ENCODE results near the gene ACCS.

The ACCS gene

GRCh38 chr11:44031549-44031948, 34.5 kb upstream of the ACCS start:
- POLR2A ChIA-PET = no interaction called here
- CTCF ChIA-PET = interaction anchor here (1.4 kb wide), 1 partner anchor 143 kb away, joined by 3 read pairs; no protein-coding TSS in a partner anchor
- TF ChIP-seq ZNF384 (IDR thresholded peaks at IDR 0.05) = no peak
- TF ChIP-seq ARNT (IDR thresholded peaks at IDR 0.05) = no peak
- TF ChIP-seq L3MBTL2 (conservative IDR thresholded peaks at IDR 0.05) = no peak
- no peak for TF ChIP-seq CTBP1 (IDR thresholded peaks at IDR 0.05; ENCODE audit: borderline replicate concordance)
- TF ChIP-seq PKNOX1 (IDR thresholded peaks at IDR 0.05) = no peak
- no peak for TF ChIP-seq TARDBP (IDR thresholded peaks at IDR 0.05)
- no peak for TF ChIP-seq FOXM1 (IDR thresholded peaks at IDR 0.05; ENCODE audit: borderline replicate concordance)
- no peak for TF ChIP-seq SP1 (IDR thresholded peaks at IDR 0.05)
- TF ChIP-seq FOXA1 (IDR thresholded peaks at IDR 0.05) = no peak
- TF ChIP-seq SUZ12 (IDR thresholded peaks at IDR 0.05) = no peak
- TF ChIP-seq BHLHE40 (IDR thresholded peaks at IDR 0.05; ENCODE audit: borderline replicate concordance) = no peak
- TF ChIP-seq NFRKB (IDR thresholded peaks at IDR 0.05) = no peak
- TF ChIP-seq LEF1 (IDR thresholded peaks at IDR 0.05; ENCODE audit: borderline replicate concordance) = no peak
- TF ChIP-seq ELF4 (IDR thresholded peaks at IDR 0.05) = no peak
- no peak for TF ChIP-seq HDGF (IDR thresholded peaks at IDR 0.05; ENCODE audit: borderline replicate concordance)
- no peak for DNase-seq (ENCODE audit: extremely low spot score)

GRCh38 chr11:44032299-44033085, 33.6 kb upstream of the ACCS start:
- TF ChIP-seq NFRKB (IDR thresholded peaks at IDR 0.05) (no peak), CTBP1 (IDR thresholded peaks at IDR 0.05; ENCODE audit: borderline replicate concordance) (no peak), ELF4 (IDR thresholded peaks at IDR 0.05) (no peak), FOXA1 (IDR thresholded peaks at IDR 0.05) (no peak), L3MBTL2 (conservative IDR thresholded peaks at IDR 0.05) (no peak), HDGF (IDR thresholded peaks at IDR 0.05; ENCODE audit: borderline replicate concordance) (no peak), SUZ12 (IDR thresholded peaks at IDR 0.05) (no peak), ZNF384 (IDR thresholded peaks at IDR 0.05) (no peak), PKNOX1 (IDR thresholded peaks at IDR 0.05) (no peak), ARNT (IDR thresholded peaks at IDR 0.05) (no peak)
- ChIA-PET CTCF (interaction anchor here (1.4 kb wide), 2 partner anchors 143 to 144 kb away, joined by 3 read pairs; no protein-coding TSS in a partner anchor), POLR2A (no interaction called here)
- DNase-seq (ENCODE audit: extremely low spot score) = no peak

DNA sequence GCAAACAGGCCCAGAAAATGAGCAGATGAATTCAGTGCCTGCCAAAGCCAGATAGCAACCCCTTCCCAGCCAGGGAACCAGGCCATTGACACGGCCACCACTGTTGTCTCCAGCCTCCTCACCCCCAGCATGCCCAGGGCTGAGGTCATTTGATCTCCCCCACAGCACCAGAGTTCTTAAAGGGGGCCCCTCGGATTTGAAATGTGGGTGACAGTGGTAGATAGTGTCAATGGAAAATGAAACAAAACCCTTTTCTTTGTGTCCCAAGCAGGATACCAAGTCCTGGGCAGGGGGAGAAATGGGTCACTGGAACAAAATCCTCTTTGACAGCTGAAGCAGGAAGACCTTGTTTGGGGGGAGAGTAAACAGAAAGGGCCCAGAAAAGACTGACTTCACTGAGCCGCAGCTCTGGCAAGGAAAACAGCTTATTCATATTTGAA, 32.6 kb upstream of the ACCS start:
- no peak for TF ChIP-seq NFRKB (IDR thresholded peaks at IDR 0.05)
- TF ChIP-seq L3MBTL2 (conservative IDR thresholded peaks at IDR 0.05) = no peak
- no peak for TF ChIP-seq ZNF384 (IDR thresholded peaks at IDR 0.05)
- no peak for TF ChIP-seq HDGF (IDR thresholded peaks at IDR 0.05; ENCODE audit: borderline replicate concordance)
- TF ChIP-seq FOXM1 (IDR thresholded peaks at IDR 0.05; ENCODE audit: borderline replicate concordance) = no peak
- TF ChIP-seq SUZ12 (IDR thresholded peaks at IDR 0.05) = no peak
- TF ChIP-seq BHLHE40 (IDR thresholded peaks at IDR 0.05; ENCODE audit: borderline replicate concordance) = no peak
- TF ChIP-seq FOXA1 (IDR thresholded peaks at IDR 0.05) = no peak
- no peak for TF ChIP-seq PKNOX1 (IDR thresholded peaks at IDR 0.05)
- TF ChIP-seq ARNT (IDR thresholded peaks at IDR 0.05) = no peak
- no peak for TF ChIP-seq SP1 (IDR thresholded peaks at IDR 0.05)
- TF ChIP-seq LEF1 (IDR thresholded peaks at IDR 0.05; ENCODE audit: borderline replicate concordance) = no peak
- TF ChIP-seq ELF4 (IDR thresholded peaks at IDR 0.05) = no peak
- TF ChIP-seq FOXK2 (IDR thresholded peaks at IDR 0.05) = no peak
- no peak for TF ChIP-seq TARDBP (IDR thresholded peaks at IDR 0.05)
- no peak for TF ChIP-seq CTBP1 (IDR thresholded peaks at IDR 0.05; ENCODE audit: borderline replicate concordance)
- ChIA-PET POLR2A (no interaction called here), CTCF (interaction anchor here (0.5 to 1.4 kb wide), 2 partner anchors 144 to 527 kb away, joined by 3 read pairs; no protein-coding TSS in a partner anchor)
- no peak for DNase-seq (ENCODE audit: extremely low spot score)

- DNase-seq (ENCODE audit: extremely low spot score) = no peak
- ChIA-PET CTCF (interaction anchor here (0.5 to 1.4 kb wide), 3 partner anchors 141 to 527 kb away, joined by 3 read pairs; no protein-coding TSS in a partner anchor), POLR2A (no interaction called here)
- TF ChIP-seq FOXK2 (IDR thresholded peaks at IDR 0.05) (no peak), LEF1 (IDR thresholded peaks at IDR 0.05; ENCODE audit: borderline replicate concordance) (no peak), BHLHE40 (IDR thresholded peaks at IDR 0.05; ENCODE audit: borderline replicate concordance) (no peak), PKNOX1 (IDR thresholded peaks at IDR 0.05) (no peak), ARNT (IDR thresholded peaks at IDR 0.05) (no peak)
Measured at GRCh38 chr11:44033856-44034255, 32.2 kb upstream of the ACCS start.

GRCh38 chr11:44034639-44035038, 31.4 kb upstream of the ACCS start:
- DNase-seq (ENCODE audit: extremely low spot score) = no peak
- ChIA-PET POLR2A (no interaction called here), CTCF (interaction anchor here (1.1 kb wide), 1 partner anchor 142 kb away, joined by 3 read pairs; no protein-coding TSS in a partner anchor)
- TF ChIP-seq FOXA1 (IDR thresholded peaks at IDR 0.05) = no peak
- TF ChIP-seq SP1 (IDR thresholded peaks at IDR 0.05) = no peak
- TF ChIP-seq PKNOX1 (IDR thresholded peaks at IDR 0.05) = no peak
